ENCODE results near the gene OLIG2.
A peak's percentile ranks its signal among the peaks of the same experiment; 100 is the strongest.

Gene OLIG2

DNA sequence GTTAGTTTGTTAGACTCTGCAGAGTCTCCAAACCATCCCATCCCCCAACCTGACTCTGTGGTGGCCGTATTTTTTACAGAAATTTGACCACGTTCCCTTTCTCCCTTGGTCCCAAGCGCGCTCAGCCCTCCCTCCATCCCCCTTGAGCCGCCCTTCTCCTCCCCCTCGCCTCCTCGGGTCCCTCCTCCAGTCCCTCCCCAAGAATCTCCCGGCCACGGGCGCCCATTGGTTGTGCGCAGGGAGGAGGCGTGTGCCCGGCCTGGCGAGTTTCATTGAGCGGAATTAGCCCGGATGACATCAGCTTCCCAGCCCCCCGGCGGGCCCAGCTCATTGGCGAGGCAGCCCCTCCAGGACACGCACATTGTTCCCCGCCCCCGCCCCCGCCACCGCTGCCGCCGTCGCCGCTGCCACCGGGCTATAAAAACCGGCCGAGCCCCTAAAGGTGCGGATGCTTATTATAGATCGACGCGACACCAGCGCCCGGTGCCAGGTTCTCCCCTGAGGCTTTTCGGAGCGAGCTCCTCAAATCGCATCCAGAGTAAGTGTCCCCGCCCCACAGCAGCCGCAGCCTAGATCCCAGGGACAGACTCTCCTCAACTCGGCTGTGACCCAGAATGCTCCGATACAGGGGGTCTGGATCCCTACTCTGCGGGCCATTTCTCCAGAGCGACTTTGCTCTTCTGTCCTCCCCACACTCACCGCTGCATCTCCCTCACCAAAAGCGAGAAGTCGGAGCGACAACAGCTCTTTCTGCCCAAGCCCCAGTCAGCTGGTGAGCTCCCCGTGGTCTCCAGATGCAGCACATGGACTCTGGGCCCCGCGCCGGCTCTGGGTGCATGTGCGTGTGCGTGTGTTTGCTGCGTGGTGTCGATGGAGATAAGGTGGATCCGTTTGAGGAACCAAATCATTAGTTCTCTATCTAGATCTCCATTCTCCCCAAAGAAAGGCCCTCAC lies at the start of gene OLIG2:
OLIG2 (plus strand) TSS at position 447 of the 954 bp plus-strand sequence. CDS start 928 bp downstream, outside the sequence.
- DNase-seq: peak; percentile 22

DNA sequence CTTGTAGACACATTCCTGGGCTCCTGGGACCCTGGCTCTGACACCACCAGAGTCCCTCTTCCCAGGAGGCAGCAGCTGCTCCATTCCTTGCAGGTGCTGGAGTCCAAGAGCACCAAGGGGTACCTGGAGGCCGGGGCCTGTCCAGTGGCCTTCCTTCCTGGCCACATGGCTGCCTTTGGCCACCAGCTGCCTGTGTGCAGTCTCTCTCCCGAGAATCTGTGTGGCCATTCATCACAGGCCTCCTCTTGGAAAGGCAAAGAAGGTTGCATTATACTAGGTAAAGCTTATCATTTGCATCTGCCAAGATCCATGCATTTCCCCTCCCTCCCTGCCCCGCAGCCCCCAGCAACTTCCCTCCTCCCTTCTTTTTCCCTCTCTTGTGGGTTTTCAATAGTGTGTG lies 48.9 kb upstream of the OLIG2 start:
- no peak for DNase-seq

- no peak for DNase-seq
These were observed 48.5 kb upstream of the OLIG2 start for GRCh38 chr21:32977216-32977615.

DNA sequence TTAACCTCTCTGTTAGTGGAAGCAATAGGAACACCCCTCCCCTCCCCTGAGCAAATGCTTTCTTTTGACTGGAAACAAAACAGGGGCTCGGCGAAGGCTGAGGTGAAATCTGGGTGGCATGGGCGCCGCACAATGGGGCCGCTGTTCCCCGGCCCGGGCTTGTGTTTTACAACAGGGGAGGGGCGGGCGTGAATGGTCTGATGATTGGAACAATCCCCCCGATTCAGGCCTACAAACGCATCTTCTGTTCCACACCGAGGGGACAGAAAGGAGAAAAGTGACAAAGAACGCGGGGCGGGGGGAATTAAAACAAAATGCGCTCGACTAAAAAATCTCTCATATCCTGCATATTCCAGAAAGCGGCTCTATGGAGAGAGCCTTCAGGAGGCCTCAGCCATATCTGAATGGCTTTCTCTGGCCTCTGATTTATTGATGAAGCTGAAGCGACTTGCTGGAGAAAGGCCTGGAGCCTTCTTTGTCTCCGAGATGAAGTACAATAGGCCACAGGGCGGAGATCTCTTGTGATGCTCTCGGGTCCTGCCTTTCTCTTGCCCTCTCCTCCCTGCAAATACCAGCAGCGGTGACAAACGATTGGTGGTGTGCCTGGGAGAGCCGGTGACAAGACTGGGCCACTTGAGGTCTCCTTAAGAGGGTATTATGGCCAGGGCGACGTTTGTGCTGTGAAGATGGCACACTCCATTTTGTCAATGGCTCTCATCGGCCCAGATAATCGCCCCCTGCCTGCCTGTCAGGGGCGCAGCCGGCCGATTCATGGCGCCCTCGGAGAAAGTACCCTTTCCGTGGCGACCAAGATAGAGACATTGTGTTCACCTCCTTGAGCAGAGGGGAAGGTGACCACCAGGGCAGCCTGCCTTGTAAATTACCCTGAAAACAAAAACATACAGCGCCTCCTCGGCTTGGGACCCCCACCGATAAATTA lies 47.1 kb upstream of the OLIG2 start:
- DNase-seq: no peak

DNA sequence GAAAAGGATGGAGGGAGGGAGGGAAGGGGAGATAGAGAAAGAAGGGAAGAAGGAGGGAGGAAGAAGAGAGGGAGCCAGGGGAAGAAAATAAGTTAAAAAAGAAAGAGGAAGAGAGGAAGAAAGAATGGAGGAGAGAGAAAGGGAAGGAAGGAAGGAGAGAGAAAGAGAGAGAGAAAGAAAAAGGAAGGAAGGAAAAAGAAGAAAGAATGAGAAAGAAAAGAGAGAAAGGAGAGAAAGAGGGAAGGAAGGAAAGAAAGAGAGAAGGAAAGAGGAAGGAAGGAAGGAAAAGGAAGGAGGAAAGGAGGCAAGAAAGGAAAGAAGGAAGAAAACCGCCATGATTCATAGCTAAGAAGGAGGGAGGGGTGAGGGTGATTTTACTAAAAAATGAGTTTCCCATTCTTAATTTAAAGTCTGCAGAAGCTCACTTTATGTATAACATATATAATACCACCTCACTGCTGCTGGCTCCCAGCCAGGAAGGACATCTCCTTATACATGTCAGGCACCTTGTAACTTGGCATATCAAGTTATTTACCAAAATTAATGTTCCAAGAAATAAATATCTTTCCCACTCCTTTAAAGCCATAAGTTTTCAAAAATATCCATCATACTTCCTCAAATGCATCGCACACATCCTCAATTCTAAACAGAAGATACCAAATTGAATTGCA lies 46.0 kb upstream of the OLIG2 start:
- no peak for DNase-seq

- DNase-seq: no peak
These were observed 44.6 kb upstream of the OLIG2 start for GRCh38 chr21:32981096-32981495.

DNA sequence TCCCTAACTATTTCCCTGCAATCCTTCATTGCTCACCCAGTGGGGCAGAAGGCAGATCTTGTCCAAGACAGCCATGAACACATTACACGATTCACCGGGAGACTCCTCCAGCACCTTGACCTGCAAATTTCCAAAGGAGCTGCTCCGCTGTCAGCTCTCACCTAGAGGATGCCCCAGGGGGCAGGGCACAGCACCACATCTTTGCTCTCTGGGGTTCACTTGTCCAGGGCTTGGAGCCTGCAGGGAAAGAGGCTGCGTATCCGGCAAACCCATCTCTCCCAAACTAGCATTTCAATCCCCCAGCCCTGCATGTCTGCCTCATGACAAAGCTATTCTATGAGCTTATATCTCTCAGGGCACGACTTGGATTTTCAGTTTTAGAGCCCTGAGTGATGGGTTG lies 35.1 kb upstream of the OLIG2 start:
- no peak for DNase-seq

GRCh38 chr21:32991361-32991760 lies 34.4 kb upstream of the OLIG2 start:
- DNase-seq: no peak

GRCh38 chr21:32993894-32994293 lies 31.8 kb upstream of the OLIG2 start:
- DNase-seq: no peak

DNA sequence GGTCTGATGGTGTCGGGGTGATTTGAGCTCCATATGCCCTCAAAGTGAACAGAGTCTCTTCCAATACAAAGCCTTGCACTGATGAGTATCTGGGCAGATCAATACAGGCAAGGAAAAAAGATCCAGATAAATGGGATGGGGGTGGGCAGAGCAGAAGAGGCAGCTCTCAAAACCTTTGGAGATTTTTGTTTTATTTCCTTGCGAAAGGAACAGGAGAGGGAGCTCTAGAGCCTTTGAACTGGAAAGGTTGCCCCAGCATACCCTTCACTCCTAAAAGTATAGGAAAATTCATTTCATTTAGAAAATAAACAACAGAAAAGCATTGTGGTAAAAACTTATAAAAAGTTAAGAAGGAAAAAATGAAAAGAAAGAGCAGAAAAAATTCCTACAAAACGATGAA lies 31.4 kb upstream of the OLIG2 start:
- DNase-seq: peak; percentile 12

DNA sequence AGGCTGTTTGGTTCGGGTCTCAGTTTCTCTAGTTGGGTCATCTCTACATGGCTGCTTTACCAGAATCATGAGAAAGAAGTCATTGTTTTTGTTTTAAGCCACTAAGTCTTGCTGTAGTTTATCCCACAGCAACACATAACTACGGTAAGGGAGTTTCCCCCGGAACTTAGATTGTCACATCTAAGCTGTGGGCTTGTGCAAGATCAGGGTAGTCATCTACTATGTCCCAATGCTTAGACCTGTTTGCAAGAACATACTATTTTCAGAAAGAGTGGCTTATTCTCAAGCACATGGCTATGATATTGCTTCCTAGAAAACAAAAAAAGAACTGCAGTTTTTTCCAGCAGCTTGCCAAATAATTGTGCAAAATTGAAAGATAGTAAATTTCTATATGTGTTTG lies 18.0 kb upstream of the OLIG2 start:
- peak; percentile 97 for DNase-seq

DNA sequence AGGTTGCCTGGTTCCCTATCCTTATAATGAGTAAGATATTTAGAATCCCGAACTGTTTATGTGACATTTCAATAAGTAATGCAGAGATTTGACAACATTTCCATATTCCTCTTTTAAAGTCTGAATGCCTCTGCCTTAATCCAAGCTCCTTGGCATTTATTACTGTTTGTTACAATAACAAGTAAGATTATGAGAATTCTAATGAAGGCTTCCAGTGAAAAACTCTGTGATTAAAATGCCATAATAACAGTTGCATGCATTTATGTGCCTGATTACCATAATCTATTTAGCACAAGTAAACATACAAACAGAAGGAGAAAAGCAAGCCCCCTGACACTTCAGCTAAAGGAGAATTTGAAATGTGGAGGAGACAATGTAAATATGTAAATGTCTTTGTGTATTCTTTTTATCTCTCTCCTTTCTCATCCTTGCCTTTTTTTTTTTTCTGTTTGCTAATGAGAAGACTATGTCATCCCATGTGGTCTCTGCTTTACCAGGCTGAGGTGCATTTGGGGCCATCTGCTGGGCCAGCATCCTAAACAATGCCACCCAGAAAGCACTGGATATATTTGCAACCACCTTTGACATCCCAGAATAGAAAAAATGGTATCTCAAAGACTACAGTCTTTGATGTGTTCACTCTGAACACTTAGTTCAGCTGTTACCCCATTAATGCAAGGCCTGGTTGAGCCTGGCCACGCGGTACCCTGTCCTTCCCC lies 17.2 kb upstream of the OLIG2 start:
- no peak for DNase-seq

DNA sequence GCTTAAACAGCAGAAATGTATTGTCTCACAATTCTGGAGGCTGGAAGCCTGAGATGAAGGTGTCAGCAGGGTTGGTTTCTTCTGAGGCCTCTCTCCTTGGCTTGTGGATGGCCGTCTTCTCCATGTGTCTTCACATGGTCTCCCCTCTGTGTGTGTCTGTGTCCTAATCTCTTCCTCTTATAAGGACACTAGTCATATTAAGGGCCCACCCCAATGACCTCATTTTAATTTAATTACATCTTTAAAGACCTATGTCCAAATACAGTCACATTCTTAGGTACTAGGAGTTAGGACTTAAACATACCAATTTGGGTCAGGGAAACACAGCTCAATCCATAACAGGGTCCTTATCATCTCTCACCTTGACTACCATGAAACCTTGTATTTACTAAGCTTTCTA lies 14.8 kb upstream of the OLIG2 start:
- DNase-seq: no peak

DNA sequence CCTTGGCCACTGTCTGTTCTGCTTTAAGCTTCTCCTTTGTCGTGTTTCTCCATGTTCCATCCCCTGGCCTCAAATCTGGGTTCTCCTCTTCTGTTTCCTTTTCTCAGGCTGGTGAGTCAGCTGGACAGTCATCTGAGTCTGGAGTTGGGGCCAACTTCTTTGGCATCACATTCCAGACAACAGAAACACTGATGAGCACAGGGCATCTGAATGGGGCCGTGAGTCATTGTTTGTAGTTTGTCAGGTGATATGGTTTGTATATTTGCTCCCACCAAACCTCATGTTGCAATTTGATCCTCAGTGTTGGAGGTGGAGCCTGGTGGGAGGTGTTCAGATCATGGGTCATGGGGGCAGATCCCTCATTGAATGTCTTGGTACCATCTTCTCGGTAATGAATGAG lies 14.3 kb upstream of the OLIG2 start:
- DNase-seq: no peak

- DNase-seq: no peak
These were observed 12.1 kb upstream of the OLIG2 start for GRCh38 chr21:33013626-33014025.

DNA sequence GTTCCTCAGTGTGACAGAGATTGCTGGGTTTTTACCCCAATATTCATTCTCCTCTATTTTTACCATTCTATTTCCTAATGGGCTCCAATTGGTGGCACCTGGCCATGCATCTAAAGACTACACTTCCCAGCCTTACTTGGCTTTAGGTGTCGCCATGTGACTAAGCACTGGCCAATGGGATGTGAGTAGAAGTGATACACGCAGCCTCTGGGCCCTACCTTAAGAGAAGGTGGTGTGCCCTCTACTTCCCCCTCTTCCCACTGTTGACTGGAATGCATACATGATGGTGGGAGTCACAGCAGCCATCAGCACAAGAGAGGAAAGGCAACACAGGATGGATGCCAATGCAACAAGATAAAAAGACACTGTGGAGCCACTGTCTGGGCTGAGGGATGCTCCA lies 11.4 kb upstream of the OLIG2 start:
- no peak for DNase-seq

DNA sequence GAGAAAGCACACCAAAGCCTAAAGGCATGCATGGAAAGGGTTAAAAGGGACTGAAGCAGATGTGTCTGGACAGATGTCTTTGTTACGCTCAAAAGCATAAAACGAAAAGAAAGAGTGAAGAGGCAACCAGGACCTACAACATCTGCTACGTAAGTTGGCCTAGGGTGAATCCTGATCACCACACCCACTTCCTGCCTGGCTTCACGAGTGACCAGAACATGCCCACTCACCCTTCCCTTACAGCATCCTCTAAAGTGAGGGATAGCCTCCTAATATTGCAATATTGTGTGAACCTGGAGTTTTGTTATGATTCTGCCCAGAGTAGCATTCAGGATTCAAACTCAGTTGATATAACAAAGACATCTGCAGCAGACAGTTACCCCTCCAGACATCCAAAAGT lies 10.6 kb upstream of the OLIG2 start:
- peak; percentile 19 for DNase-seq

DNA sequence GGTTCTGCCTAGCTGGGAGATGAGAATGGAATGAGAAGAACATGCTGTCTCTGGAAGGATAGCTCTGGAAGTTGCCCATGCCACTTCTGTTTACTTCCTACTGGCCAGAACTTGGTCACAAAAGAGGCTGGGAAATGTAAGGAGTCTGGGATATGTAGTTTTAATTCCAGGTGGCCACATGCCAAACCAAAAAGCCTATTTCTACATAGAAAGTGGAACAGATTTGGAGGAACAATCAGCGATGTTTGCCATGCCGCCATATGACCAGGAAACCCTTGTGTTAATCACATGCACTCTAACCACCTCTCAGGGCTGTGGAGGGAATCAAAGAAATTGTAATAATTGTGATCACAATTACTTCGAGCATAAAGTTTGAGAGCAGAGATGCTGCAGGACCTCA lies 10.0 kb upstream of the OLIG2 start:
- no peak for DNase-seq

- no peak for DNase-seq
These were observed 6.8 kb upstream of the OLIG2 start for GRCh38 chr21:33018707-33019465.

- no peak for DNase-seq
These were observed 6.2 kb upstream of the OLIG2 start for GRCh38 chr21:33019516-33019884.

DNA sequence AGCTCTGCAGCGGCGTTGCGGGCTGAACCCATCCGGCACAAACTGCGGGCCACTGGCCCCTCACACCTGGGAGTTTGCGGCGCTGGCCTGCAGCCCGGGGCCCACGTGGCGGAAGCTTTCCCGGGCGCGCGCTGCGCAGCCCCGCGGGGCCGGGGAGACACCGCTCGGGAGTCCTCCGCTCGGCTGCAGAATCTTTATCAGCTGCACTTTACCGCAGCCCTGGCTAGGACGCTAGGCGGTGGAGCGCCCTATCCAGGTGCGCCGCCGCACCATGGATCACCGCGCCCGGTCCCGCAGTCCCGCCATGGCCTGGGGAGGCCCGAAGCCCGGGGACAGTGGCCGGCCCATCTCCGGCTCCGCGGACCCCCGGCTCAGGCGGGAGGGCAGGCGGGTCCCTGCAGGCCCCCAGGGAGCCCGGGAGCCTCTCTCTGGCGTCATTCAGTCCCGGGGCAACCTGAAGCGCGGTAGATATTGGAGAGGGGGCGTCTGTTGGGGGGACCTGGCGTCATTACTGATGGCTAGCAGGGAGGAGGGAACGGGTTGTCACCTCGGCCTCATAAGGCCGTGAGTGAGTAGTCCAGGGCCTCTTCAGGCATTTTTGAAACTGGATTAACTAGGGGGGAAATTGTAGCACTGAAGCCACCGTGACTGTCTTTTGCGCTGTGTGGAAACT lies 5.7 kb upstream of the OLIG2 start:
- DNase-seq: no peak

All from MV-4-11 (cell line).